ENCODE data around the gene FHAD1.

The FHAD1 gene

DNA sequence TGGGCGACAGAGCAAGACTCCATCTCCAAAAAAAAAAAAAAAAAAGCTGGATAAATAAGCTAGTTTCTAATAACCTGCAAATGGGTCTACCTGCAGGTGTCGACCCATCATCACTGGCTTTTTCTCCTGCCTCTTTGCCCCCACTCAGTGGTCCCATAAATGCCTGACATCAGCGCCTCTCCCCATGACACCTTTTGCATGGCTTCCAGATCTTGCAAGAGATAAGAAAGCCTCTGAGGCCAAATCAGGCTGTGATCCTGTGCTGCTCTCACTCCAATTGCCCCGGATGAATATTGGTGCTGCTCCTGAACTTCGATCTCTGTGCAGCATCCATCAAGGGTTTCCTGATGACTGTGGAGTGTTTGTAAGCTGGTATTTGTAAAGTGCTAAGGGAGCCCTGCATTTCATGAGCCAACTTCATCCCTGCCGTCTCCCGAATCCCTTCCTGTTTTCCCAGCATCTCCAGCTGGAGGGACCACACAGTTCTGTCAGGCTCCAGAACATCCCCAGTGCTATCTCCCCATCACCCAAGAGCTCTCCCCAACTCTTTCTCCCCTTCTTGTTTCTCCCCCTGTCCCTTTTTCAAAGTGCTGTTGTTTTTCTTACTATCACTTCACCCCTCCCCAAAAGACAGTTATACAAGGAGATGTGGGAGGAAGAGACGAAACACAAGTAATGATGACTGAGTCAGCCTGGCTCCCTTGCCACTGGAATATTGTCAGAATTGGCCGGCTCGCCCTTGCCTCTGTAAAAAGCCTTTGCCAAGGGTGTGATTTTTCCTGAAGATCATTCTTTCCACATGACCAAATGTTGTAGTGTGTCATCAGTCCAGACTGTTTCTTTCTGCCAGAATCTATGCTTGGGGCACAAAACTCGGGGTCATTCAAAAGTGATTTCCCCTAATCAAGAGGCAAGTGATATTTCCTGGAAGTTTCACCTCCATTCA lies 159.9 kb downstream of the FHAD1 start:
- DNase-seq: no peak

DNA sequence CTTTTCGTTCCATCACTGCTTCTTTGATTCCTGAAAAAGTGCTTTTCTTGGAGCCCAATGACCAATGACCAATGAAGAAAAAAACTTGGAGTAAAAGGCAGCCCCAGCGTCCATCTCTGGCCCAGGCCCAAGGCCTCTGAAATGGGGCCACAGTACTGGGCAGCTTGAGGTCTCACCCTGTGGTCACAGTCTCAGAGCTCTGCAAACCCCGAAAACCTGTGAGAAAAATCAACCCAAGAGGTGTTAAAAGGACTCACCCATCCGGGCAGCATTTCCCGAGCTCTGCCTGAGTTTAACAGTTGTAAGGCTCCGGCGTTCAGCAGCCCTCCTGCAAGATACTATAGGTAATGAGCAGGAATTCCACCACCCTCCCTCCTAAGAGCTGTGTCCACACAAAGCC lies 160.6 kb downstream of the FHAD1 start:
- no peak for DNase-seq

DNA sequence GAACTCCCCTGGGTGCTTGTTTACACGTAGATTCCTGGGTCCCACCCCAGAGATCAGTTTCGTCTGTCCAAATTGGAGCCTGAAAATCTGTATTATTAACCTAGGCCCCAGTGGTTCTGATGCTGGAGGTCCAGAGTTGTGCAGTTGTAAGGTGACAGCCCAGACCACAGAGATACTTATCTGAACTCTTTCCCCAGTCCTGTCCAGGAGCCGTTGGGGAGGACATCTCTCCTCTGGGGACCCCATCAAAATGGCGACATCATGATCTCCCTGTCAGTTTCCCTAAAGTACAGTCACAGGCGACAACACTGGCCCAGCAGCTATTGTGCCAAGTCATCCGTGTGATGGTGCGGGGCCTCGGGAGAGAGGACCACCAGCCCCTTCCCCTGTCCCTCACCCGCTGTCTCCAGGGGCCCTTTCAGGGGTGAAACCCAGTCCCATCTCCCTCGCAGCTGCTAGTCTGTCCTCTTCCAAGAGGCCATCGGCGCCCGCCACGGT lies 161.9 kb downstream of the FHAD1 start:
- DNase-seq: no peak

DNA sequence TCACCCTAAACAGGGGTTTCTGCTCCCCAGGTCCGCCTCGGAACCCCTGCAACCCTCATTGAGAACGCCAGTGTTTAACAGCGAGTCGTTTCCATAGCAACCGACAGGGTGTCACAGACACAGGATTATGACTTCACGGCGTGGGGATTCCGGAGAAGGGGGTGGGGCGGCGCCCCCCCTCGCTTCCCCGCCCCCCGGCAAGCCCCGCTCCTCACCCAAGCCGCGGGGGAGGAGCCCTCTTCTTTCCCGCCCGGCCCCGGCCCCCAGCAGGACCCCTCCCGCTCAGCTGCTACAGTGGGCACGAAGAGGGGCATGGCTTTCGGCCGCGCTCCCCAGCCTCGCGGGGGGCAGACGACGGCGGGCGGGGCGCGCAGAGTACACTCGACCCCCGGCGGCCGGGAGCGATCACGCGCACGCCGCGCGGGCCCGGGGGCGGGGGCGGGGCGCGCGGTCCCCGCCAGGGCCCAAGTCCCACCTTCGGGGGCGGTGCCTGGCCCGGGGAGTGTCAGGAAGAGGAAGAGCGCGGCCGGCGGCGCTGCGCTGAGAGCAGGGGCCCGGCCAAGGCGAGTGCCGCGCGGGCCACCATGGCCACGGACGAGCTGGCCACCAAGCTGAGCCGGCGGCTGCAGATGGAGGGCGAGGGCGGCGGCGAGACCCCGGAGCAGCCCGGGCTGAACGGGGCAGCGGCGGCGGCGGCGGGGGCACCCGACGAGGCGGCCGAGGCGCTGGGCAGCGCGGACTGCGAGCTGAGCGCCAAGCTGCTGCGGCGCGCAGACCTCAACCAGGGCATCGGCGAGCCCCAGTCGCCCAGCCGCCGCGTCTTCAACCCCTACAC lies 162.6 kb downstream of the FHAD1 start, which contains the start of gene EFHD2:
Gene EFHD2 (plus strand): TSS at position 501 of the 835 bp plus-strand sequence. CDS start 84 bp downstream, at position 585.
- peak; percentile 39 for DNase-seq

DNA sequence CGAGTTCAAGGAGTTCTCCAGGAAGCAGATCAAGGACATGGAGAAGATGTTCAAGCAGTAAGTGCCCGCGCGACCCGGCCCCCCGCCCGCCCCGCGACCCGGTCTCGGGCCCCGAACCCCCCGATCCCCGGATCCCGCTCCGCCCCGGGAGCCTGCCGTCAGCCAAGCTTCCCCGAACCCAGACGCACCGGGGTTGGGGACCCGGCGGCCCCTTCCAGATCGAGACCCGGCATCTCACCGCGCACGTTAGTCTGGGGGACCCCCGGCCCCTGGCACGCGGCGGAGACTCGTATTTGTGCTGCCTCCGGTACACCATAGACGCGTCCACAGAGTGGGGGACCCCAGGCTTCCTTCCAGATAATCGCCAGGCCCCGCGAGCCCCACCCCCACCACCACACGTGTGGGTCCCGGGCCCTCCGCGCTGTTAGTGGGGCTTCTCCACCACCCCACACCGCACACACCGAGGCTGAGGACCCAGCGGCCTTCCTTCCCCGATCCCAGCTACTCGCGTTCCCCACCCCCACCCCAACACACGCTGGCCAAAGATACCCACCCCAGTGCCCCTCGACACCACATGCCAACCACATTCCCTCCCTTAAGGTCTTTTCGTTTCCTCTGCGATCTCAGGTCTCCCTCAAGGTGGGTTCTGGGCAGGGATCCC lies 163.3 kb downstream of the FHAD1 start:
- no peak for DNase-seq

DNA sequence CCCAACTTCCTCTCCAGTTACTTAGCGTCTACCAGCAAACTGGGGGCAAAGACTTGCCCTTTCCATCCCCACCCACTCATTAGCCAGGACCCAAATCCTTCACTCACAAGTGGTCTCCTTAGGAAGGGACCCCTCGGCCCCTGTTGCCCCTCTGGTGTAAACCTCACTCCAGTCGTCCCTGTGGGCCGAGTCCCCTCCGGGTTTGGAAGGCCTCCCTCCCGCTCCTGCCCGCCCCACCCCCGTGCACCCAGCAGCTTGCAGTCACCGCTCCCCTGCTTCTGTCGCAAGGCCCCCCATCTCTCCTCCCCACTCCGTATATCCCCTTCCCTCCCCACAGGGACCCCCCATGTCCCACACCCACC lies 163.8 kb downstream of the FHAD1 start:
- DNase-seq: no peak

DNA sequence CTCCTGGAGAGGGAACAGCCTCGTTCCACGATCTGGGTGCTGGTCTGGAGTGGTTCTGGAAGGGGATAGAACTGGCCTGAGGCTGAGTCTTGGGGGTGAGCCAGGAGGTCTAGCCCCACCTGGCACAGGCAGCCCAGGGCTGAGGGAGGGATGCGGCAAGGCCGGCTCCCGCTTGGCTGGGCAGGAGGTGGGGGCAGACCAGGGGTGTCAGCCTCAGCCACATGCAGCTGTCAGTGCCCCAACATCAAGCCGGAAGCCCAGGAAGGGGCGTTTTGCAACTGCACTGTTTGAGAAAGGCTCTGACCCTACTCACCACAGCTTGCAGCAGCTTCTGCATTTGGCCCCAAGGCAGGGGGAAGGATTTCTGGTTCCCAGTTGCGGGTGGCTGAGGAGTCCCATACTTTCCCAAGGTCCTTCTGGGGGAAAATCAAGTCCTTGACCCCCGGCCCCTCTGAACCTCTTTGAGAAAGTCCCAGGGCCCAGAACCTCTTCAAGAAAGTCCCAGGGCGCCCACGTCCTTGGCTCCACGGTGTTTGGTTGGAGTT lies 164.6 kb downstream of the FHAD1 start:
- DNase-seq: peak; percentile 92

DNA sequence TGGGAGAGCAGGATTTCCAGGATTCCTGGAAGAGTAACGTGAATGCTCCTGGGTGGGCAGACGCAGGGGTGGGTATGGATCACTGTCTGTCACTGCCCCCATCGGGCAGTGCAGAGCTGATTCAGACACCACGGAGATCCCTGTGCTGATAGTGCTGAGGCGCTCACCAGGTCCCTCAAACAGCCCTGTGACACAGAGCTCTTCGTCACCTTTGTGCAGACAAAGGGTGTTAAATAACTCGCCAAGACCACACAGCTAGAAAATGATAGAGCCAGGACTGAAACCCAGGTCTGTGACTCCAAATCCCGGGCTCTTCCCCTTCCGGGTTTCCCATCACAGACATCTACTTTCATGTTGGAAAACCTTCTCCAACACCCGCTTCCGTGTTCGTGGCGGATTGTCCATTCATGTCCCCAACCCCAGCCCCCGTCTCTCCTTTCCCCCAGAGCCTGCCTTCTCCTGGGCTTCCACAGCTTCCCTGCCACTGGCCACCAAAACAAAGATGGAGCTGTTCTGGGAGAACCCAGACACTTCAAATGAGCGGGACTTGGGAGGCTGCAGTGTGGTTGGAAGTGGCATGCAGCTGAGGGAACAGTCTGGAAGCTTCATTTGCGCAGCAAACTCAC lies 165.3 kb downstream of the FHAD1 start:
- peak; percentile 9 for DNase-seq

DNA sequence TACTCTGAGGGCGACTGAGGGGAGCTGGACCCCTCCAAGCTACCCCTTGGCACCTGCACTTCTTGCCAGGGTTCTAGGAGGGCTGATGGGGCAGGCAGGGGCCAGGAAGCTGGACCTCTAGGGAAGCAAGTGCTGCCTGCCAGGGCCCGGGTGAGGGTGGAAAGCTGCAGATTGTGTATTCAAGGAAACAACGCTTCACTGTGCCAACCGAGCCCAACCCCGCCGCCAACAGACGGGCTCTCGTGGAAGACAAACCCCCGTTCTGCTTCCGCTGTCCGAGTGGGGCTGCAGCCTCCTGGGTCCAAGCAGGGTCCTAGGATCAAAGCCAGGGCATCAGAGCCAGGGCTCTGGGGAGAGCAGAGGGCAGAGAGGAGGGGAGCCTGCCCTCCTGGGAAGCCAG lies 165.8 kb downstream of the FHAD1 start:
- DNase-seq: no peak

DNA sequence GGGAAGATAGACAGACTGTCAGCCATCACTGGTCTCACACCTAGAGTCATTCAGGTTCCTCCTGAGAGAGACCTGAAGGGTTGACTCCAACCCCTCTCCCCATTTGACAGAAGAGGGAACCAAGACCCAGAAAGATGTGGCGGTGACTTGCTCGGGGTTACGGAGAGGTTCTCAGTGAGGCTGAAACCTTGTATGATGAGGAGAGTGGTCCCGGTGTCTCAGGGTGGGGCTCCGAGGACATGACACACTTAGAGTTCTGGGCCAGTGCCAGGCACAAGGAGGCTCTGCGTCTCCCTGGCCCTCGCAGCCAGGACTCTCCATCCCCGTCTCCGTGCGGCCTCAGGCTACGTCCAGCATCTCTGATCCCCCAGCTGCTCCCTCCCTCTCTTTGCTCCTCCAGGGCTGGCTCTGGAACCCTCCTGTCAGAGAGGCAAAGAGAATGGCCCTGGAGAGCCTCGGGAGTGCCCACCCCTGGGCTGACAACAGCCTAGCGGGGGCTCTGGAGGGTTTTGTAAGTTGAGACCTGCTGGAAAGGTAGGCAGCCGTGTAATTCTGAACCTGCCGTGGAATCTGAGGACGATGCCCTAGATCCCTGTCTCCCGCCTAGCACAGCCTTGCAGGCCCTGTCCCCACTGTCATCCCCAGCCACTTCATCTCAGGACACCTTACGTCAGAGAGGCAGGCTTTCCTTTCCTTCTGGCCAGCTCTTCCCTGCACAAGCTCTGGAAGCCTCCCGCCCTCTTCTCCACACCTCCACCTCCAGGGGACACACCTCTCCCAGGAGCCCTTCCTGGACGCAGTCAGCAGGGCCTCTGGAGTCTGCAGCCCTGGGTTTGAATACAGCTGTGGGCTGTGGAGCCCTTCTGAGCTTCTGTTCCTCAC lies 166.8 kb downstream of the FHAD1 start:
- DNase-seq: no peak

DNA sequence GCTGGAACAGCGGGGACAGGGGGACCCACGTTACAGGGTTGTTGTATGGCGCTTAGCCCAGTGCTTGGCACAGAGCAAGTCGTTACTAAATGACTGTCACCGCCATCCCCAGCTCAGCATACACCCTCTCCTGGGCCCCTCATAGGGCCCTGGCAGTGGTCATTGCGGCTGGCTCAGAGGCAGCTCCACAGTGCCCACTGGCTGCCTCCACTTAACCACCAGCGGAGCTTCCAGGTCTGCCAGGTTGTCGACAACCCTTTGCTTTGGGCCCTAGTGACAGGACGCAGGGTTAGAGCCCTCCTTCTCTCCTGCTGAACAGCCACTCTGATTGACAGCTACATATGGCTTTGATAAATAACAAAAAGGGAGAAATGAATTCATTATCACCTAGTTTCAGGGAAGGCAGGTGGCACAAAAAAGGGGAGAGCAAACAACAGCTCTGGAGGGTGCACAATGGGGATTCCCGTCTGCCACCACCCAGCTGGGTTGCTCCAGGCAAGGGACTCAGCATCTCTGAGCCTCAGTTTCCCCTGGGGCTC lies 167.5 kb downstream of the FHAD1 start:
- DNase-seq: no peak

DNA sequence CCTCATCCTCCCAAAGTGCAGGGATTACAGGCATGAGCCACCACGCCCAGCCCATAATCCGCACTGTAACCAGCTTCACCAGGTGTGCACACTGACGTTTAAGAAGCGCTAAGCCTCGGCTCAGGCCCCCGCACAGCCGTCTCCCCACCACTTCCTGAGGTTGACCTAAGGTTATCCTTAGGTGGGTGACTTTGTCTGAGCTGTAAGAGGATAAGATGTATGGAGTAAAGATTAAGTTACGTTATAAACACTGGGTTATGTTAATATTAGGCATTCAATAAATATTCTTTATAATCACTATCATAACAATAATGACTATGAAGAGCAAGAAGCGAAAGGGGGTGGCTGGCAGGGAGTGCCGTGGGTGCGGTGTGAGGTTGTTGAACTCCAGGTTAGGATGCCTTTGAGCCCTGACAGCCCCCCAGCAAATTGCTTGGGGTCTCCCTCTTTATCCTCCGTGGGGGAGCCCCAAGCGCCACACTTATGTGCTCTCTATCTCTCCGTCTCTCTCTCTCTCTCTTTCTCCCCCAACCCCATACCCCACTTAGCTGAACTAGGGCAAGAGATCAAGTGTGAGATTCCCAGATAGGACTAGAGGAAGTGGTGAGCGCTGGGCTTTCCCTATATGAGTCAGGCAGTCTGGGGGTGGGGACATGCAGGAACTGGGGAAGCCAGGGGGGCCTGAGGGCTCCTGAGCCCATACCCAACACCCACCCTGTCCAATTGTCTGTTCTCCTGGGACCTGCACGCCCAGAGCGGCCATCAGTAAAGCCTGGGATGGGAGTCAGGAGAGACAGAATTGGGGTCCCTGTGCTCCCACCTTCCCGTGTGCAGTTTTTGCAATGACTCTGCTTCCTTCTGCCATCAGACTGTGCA lies 170.3 kb downstream of the FHAD1 start:
- peak; percentile 63 for DNase-seq

DNA sequence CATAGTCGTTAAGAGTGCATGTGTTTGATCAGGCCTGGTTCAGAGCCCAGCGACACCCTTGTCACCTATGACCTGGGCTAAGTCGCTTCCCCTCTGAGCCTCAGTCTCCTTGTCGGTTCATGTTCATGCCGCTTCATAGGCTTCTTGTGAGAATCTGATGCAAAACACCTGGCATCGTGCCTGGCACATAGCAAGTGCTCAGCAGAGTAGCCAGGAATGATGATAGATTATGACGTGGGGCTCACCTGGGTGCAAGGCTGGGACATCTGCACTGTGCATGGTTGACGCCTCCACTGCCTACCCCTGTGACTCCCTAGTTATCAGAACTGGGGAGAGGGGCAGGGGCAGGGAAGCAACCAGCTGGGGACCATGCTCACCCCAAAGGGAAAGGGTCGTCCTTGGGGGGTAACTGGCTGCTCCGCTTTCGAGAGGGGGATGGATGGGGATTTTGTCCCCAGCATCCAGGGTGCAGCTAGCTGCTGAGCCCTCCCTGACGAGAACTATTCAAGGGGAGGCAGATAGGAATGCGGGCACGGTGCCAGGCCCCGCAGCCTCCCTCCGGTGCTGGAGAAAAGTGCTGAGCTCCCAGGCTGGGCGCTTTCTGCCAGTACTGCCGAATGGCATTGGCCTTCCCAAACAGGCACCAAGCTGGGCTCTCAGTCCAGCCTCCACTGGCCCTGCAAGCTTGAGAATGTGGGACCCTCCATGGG lies 171.9 kb downstream of the FHAD1 start:
- no peak for DNase-seq

DNA sequence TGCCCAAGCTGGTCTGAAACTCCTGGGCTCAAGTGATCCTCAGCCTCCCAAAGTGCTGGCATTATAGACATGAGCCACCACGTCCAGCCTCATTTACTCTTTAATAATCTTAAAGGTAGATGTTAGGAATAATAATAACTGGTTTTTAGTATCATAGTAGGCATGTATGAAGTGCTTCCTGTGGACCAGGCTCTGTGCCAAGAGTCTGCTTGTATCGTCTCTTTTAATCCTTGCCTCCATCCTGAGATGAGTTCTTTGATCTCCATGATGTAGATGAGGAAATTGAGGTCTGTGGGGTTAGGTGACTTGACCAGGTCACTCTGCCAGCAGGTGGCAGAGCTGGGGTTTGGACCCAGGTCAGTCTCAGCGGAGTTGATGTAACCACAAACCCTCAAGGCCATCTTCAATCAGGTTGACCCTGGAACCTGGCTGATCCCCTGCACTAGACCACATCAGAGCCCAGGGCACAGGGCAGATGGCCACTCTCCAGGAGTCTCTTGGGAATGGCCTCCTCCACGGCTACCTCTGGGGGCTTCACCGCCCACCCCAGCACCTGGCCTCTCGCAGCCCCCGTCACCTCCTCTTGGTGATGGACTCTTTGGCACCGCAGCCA lies 173.9 kb downstream of the FHAD1 start:
- DNase-seq: no peak

DNA sequence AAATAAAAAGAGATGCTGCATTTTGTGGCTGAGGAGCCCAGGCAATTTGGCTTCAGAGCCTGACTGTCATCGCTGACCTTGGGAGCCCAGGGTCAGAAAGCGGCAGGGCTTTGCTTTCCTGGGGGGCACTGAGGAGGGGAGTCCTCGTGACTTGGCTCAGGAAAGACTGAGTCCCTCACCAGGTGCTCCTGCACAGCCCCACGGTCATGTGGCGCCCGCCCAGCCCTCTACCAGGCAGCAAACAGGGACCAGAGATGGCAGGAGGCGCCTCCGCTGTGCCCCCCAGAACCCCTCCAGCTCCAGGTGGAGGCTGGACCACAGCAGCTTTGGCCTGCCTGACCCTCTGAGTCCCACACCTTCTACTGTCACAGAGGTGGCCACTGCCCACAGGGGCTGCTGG lies 175.8 kb downstream of the FHAD1 start:
- DNase-seq: no peak

DNA sequence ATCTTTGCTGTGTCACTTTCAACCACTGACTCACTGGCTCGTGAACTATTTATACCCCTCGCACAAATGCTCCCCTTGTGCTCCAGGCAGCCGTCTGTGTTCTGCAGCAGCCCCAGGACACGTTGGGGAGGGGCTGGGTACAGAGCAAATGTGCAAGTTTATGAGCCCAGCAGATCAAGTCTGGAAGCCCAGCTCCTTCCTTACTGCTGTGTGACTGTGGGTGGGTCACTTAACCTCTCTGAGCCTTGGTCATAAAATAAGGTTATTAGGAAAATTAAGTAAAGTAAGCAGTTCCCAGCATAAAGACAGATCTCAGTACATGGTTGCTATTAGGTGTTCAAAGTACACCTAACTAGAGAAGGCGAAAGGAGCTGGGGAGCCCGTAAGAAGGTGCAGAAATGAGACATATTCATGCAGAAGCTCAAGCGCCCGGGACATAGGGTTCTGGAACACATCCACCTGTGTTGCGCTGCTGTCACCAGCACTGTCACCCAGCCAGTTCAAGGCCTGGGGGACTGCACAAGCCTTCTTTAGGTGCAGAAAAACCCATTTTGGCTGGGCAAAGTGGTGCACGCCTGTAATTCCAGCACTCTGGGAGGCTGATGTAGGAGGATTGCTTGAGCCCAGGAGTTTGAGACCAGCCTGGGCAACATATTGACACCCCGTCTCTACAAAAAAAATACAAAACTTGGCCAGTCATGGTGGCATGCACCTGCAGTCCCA lies 176.5 kb downstream of the FHAD1 start:
- DNase-seq: no peak

DNA sequence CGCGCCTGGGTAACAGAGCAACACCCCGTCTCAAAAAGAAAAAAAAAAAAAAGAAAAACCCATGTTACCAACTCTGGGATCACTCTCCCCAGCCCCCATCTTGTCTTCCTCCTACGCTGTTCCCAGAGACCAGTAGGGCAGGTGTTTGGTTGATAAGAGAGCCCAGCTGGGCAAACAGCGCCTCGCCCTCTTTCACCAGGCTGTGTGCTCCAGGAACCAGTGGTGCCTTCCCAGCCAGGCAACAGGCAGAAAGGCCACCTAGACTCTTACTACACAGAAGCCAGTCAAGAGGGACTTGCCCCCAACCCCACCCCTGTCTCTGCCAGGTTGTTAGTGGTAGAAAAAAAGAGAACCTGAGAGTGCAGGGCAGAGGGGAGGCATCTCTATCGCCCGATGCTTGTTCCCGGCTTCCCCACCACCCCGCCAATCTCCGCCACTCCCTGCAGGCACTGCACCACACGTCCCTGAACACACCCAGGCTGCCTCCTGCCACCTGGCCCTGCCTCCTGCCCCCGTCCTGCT lies 177.2 kb downstream of the FHAD1 start:
- DNase-seq: peak; percentile 17

DNA sequence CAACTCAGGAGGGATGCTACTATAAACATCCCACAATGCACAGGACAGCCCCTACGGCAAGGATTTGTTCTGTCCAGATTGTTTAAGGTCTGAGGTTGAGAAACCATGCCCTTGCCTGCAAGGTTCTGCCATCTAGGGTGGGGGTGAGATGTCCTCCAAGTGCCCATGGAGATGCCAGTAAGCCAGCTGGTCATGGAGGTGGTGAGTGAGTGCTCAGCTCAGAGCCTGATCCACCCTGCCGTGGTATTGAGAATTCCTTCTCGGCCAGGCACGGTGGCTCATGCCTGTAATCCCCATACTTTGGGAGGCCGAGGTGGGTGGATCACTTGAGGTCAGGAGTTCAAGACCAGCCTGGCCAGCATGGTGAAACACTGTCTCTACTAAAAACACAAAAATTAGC lies 178.0 kb downstream of the FHAD1 start:
- no peak for DNase-seq
